C4-2B (cell line): ENCODE measurements around the gene PCDHGA8.

Experiments used
- ZFX ChIP-seq: fragments of 450-650 bp; IDR thresholded peaks from 2 replicates; pipeline ENCODE4 v1.6.1; 2017
- TF ChIP-seq, protein P1 (sequence below): fragments of 450-650 bp; conservative IDR thresholded peaks from 2 replicates; pipeline ENCODE4 v1.5.1; 2017; ENCODE audit warnings: mild to moderate bottlenecking

- TF ChIP-seq, protein P1, sequence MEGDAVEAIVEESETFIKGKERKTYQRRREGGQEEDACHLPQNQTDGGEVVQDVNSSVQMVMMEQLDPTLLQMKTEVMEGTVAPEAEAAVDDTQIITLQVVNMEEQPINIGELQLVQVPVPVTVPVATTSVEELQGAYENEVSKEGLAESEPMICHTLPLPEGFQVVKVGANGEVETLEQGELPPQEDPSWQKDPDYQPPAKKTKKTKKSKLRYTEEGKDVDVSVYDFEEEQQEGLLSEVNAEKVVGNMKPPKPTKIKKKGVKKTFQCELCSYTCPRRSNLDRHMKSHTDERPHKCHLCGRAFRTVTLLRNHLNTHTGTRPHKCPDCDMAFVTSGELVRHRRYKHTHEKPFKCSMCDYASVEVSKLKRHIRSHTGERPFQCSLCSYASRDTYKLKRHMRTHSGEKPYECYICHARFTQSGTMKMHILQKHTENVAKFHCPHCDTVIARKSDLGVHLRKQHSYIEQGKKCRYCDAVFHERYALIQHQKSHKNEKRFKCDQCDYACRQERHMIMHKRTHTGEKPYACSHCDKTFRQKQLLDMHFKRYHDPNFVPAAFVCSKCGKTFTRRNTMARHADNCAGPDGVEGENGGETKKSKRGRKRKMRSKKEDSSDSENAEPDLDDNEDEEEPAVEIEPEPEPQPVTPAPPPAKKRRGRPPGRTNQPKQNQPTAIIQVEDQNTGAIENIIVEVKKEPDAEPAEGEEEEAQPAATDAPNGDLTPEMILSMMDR = peak; percentile 80
- no peak for TF ChIP-seq ZFX
These were observed 10.3 kb downstream of the PCDHGA8 start, which contains the start of gene PCDHGA9 for GRCh38 chr5:141402553-141403243.
